Activated CD4-positive, alpha-beta T cell treated with anti-CD3 and anti-CD28 coated beads, Interleukin-2, amount 10 ng/mL, durations not matched to agents 7 days and 5 days (primary cell): ENCODE measurements around the gene ZCCHC7. TPM values are rescaled to one million over a fixed set of nuclear protein-coding genes. Genes with fewer than 3 reads are reported as not detected.

Experiments used
- CTCF ChIA-PET: fragments of 350-600 bp; sonication (Branson Sonifier 250); formaldehyde crosslinking; loops from one replicate; lab custom pipeline; 2021; ENCODE audit warnings: antibody characterized with exemption; lab: Charles Lee
- POLR2A ChIA-PET: fragments of 350-600 bp; sonication (Branson Sonifier 250); formaldehyde crosslinking; loops from one replicate; lab custom pipeline; 2021; ENCODE audit warnings: antibody characterized with exemption; lab: Charles Lee
- DNase-seq: peaks from one replicate; pipeline ENCODE4 v3.0.0-alpha.2; 2020
- H3K27ac Mint-ChIP-seq: one replicate; pipeline ENCODE4 v1.8.0; 2021; ENCODE audit warnings: mild to moderate bottlenecking, moderate library complexity, mixed read lengths
- H3K27me3 Mint-ChIP-seq: one replicate; pipeline ENCODE4 v1.8.0; 2021; ENCODE audit warnings: mixed read lengths
- H3K36me3 Mint-ChIP-seq: one replicate; pipeline ENCODE4 v1.8.0; 2021; ENCODE audit warnings: low read depth, mixed read lengths
- H3K4me1 Mint-ChIP-seq: one replicate; pipeline ENCODE4 v1.8.0; 2021; ENCODE audit warnings: mixed read lengths
- H3K4me3 Mint-ChIP-seq: one replicate; pipeline ENCODE4 v1.8.0; 2021; ENCODE audit warnings: mild to moderate bottlenecking, moderate library complexity, mixed read lengths
- H3K9me3 Mint-ChIP-seq: one replicate; pipeline ENCODE4 v1.8.0; 2021; ENCODE audit warnings: mixed read lengths
- total RNA-seq, 2 experiments: library from RNA; stranded (reverse); gene quantifications; one replicate each; pipeline ENCODE4 v1.2.3, GENCODE V29; 2021

Gene ZCCHC7
- total RNA-seq, 2 experiments from 2014 or later: 22.2 to 24.8 TPM

DNA sequence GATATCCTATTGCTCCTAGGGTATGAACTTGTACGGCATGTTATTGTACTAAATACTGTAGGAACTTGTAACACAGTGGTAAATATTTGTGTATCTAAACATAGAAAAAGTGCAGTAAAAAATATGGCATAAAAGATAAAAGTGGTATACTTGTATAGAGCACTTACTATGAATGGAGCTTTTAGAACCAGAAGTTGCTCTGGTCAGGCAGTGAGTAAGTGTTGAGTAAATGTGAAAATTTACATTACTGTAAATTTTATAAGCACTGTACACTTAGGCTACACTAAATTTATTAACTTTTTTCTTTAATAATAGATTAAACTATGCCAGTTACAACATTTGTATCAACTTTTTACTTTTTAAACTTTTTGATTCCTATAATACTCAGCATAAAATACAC is 109.1 kb downstream of the ZCCHC7 start:
- CTCF ChIA-PET: no interaction called here
- Mint-ChIP-seq H3K9me3 (no peaks in the 10 kb centered on the region), H3K27ac (no peak overlapping the region), H3K4me3 (no peak overlapping the region), H3K27me3 (no peaks in the 10 kb centered on the region), H3K36me3 (peaks cover 8% of the 10 kb centered on the region), H3K4me1 (peaks cover 6% of the 10 kb centered on the region)
- POLR2A ChIA-PET: no interaction called here
- no peak for DNase-seq

- CTCF ChIA-PET: no interaction called here
- Mint-ChIP-seq H3K27ac (no peak overlapping the region), H3K9me3 (no peaks in the 10 kb centered on the region), H3K27me3 (no peaks in the 10 kb centered on the region), H3K4me3 (no peak overlapping the region), H3K4me1 (peaks cover 6% of the 10 kb centered on the region), H3K36me3 (peaks cover 8% of the 10 kb centered on the region)
- DNase-seq: no peak
- POLR2A ChIA-PET: no interaction called here
These were observed 109.6 kb downstream of the ZCCHC7 start for GRCh38 chr9:37229882-37230482.

DNA sequence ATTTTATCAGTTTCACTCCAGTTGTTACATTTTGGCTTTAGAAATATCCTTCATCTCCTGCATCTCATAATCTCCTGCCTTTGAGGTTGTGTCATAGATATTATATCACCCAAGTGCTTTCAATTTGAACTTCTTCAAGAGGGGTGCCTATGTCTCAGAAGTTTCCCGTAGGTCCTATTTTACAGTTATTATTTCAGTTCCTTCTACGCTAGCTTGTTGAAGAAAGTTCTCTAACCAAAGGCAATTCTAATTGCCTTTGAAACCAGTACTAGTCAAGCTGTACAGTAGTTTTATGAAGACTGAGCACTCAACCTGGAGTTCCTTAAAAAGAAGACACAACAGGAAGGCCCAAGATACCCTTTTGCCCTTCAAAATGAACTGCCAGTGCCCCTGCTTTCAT is 116.4 kb downstream of the ZCCHC7 start:
- no peaks in the 10 kb centered on the region for H3K27me3 Mint-ChIP-seq
- no peak for DNase-seq
- peaks cover 6% of the 10 kb centered on the region for H3K4me1 Mint-ChIP-seq
- H3K27ac Mint-ChIP-seq: no peak overlapping the region
- no peaks in the 10 kb centered on the region for H3K9me3 Mint-ChIP-seq
- CTCF ChIA-PET: no interaction called here
- peaks cover 17% of the 10 kb centered on the region for H3K36me3 Mint-ChIP-seq
- no peak overlapping the region for H3K4me3 Mint-ChIP-seq
- POLR2A ChIA-PET: no interaction called here

DNA sequence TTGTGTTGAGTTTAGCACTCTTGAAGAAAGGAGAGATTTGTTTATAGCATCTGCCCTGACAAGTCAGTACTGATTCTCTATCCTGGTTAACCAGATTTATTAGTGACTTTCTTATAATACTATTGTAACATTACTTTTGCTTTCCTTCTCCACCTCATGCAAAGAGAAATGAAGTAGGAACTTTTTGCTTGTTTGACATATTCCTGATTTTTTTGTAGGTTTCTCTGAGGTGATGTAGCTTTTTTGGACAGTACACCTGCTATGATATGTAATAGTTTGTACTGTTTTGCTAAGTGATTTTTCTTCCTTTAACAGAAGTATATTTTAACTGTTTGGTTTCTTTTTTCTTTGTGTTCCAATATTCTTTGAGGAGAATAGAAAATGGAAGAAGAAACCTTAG is 117.7 kb downstream of the ZCCHC7 start:
- ChIA-PET CTCF (no interaction called here), POLR2A (no interaction called here)
- Mint-ChIP-seq H3K9me3 (no peaks in the 10 kb centered on the region), H3K36me3 (peaks cover 17% of the 10 kb centered on the region), H3K4me1 (peaks cover 6% of the 10 kb centered on the region), H3K27ac (no peak overlapping the region), H3K4me3 (no peak overlapping the region), H3K27me3 (no peaks in the 10 kb centered on the region)
- no peak for DNase-seq

- Mint-ChIP-seq H3K4me1 (no peaks in the 10 kb centered on the region), H3K36me3 (peaks cover 10% of the 10 kb centered on the region), H3K4me3 (no peak overlapping the region), H3K9me3 (no peaks in the 10 kb centered on the region), H3K27me3 (no peaks in the 10 kb centered on the region), H3K27ac (no peak overlapping the region)
- CTCF ChIA-PET: no interaction called here
- no peak for DNase-seq
- POLR2A ChIA-PET: no interaction called here
These were observed 119.0 kb downstream of the ZCCHC7 start for GRCh38 chr9:37239224-37239859.

DNA sequence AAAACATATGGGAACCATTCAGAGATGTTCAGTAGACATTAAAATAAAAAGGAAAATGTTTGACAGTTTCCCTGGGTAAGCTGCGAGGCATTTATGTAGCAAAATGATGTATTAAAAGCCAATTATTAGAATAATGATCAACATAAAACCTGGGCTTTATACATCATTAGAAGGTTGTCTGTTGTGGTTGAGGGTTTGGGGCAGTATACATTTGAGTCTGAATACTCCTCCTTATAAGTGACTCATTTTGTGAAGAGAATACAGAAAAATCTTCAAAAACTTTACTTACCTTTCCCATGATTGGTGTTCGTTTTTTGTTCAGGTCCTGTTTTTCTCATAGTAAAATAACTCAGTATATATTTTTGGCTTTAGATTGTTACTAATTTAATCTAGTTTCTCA is 119.5 kb downstream of the ZCCHC7 start:
- Mint-ChIP-seq H3K27ac (no peak overlapping the region), H3K4me3 (no peak overlapping the region), H3K36me3 (peaks cover 10% of the 10 kb centered on the region), H3K9me3 (no peaks in the 10 kb centered on the region), H3K27me3 (no peaks in the 10 kb centered on the region), H3K4me1 (no peaks in the 10 kb centered on the region)
- CTCF ChIA-PET: no interaction called here
- POLR2A ChIA-PET: no interaction called here
- no peak for DNase-seq

DNA sequence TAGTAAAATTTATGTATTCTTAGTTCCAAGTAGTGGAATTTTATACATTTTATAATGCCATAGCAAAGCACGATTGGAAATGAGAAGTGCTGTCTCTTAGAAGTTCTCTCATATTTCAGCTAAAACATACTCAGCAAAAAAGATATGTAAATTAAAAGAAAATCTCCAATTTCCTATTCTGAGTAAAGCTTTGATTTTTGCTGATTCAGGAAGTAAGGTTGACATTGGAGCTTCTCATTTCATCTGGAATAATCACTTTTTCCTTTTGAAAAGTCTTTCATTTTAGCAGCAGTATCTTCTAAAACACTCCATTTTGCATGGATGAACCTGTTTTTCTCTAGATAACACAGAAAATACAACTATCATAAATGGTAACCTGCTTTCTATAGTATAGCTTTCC is 121.0 kb downstream of the ZCCHC7 start:
- no peaks in the 10 kb centered on the region for H3K27me3 Mint-ChIP-seq

GRCh38 chr9:37242089-37242488 is 121.7 kb downstream of the ZCCHC7 start:
- H3K27me3 Mint-ChIP-seq: no peaks in the 10 kb centered on the region
- no peak for DNase-seq
- ChIA-PET CTCF (no interaction called here), POLR2A (no interaction called here)
- H3K36me3 Mint-ChIP-seq: peaks cover 2% of the 10 kb centered on the region
- H3K4me3 Mint-ChIP-seq: no peak overlapping the region
- H3K27ac Mint-ChIP-seq: no peak overlapping the region
- no peaks in the 10 kb centered on the region for H3K4me1 Mint-ChIP-seq
- H3K9me3 Mint-ChIP-seq: no peaks in the 10 kb centered on the region

More for the DNA sequence above, 121.0 kb downstream of the ZCCHC7 start:
- no peak overlapping the region for H3K27ac Mint-ChIP-seq
- CTCF ChIA-PET: no interaction called here
- H3K4me3 Mint-ChIP-seq: no peak overlapping the region
- peaks cover 7% of the 10 kb centered on the region for H3K36me3 Mint-ChIP-seq
- H3K4me1 Mint-ChIP-seq: no peaks in the 10 kb centered on the region
- POLR2A ChIA-PET: no interaction called here
- no peak for DNase-seq
- no peaks in the 10 kb centered on the region for H3K9me3 Mint-ChIP-seq

DNA sequence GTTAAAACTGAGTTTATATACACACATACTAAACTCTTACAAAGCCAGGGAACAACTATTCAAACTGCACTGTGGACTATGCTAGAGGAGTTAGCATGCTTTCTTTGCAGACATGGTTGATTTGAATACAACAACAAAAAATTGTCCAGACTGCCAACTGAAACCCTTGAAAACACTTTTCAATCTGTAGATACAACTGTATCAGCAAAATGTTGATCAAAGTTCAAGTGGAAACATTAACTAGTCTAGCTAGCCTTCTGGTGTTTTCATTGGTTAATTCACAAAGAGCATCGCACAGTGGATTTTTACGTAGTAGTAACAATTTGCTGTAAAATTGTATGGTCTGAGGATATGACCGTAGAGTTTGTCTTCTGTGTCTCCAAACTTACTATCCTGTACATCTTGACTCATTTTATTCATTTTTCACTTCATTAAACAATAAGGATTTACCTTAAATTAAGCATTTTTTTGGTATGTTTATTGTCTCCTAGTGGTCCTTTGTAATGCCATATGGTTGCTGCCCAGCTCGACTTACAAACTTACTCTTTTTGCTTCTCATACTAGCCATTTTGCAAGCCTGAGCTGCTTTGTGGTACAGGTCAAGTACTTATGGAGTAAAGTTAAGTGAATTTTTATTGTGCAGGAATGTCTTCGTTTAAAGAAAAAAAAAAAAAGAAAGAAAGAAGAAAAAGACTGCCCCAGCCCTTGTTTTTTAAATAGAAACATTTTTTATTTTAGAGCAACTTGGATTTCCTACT is 123.4 kb downstream of the ZCCHC7 start:
- no peak overlapping the region for H3K4me3 Mint-ChIP-seq
- CTCF ChIA-PET: no interaction called here
- H3K36me3 Mint-ChIP-seq: peaks cover 1% of the 10 kb centered on the region
- POLR2A ChIA-PET: no interaction called here
- no peak overlapping the region for H3K27ac Mint-ChIP-seq
- no peak for DNase-seq
- H3K4me1 Mint-ChIP-seq: no peaks in the 10 kb centered on the region
- H3K9me3 Mint-ChIP-seq: no peaks in the 10 kb centered on the region
- no peaks in the 10 kb centered on the region for H3K27me3 Mint-ChIP-seq

DNA sequence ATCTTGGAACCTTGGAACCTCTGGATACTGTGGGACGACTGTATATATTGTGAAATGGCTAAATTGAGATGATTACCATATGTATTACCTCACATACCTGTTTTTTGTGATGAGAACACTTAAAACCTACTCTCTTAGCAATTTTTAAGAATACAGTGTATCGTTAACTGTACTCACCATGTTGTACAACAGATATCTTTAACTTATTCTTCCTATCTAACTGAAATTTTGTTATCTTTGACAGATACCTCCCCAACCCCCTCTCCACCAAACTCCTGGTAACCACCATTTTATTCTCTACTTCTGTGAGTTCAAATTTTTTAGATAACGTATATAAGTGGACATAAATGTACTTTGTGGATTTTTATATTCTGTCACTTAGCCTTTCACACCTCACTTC is 126.5 kb downstream of the ZCCHC7 start:
- Mint-ChIP-seq H3K9me3 (peaks cover 2% of the 10 kb centered on the region), H3K36me3 (peaks cover 19% of the 10 kb centered on the region), H3K27me3 (no peaks in the 10 kb centered on the region), H3K4me3 (no peak overlapping the region), H3K27ac (no peak overlapping the region), H3K4me1 (no peaks in the 10 kb centered on the region)
- POLR2A ChIA-PET: no interaction called here
- CTCF ChIA-PET: no interaction called here
- DNase-seq: no peak

DNA sequence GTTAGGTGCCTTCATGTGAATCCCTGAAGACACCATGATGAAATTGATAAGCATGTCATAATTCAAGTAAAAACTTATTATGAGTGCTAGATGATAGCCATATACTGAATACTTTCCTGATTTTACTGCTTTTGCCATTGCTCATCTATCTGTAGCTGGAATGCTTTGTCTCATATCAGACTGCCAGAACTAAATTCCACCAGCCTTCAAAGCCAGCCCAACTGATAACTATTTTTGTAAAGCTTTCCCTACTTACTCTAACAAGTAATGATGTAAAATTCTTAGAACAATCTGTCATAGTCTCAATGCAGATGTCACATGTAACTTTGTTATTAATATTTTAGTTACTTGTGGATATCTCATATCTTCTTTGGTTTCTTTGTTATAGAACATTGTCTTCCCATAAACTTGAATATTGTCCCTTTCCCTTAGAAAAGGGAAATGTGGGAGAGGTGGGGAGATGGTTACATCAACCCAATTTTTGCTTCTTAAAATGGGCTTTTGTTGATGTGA is 128.3 kb downstream of the ZCCHC7 start:
- DNase-seq: no peak
- Mint-ChIP-seq H3K4me3 (no peak overlapping the region), H3K36me3 (peaks cover 29% of the 10 kb centered on the region), H3K4me1 (no peaks in the 10 kb centered on the region), H3K27ac (no peak overlapping the region), H3K9me3 (peaks cover 7% of the 10 kb centered on the region), H3K27me3 (no peaks in the 10 kb centered on the region)
- ChIA-PET POLR2A (no interaction called here), CTCF (no interaction called here)

DNA sequence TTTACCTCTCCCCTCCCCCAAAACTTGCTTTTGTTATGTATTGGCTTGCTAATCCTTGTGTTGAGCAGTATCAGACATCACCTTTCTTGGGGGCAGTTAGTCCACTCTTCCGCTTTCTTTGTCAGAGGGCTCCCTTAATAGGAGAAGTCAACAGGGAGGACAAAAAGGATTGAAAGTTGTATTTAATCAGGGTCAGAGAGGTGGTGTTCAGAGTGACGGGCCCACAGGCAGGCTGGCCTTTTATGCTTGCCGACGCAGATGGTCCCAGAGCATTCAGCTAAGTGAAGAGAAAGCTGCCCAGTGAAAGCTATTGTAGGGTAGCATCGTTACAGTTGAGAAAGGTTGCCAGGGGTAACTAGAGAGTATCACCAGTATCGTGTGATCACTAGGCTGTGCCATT is 131.1 kb downstream of the ZCCHC7 start:
- no peaks in the 10 kb centered on the region for H3K27me3 Mint-ChIP-seq
- peaks cover 7% of the 10 kb centered on the region for H3K9me3 Mint-ChIP-seq
- ChIA-PET CTCF (no interaction called here), POLR2A (no interaction called here)
- no peak for DNase-seq
- no peak overlapping the region for H3K4me3 Mint-ChIP-seq
- H3K4me1 Mint-ChIP-seq: no peaks in the 10 kb centered on the region
- H3K27ac Mint-ChIP-seq: no peak overlapping the region
- peaks cover 38% of the 10 kb centered on the region for H3K36me3 Mint-ChIP-seq

GRCh38 chr9:37253377-37253937 is 133.1 kb downstream of the ZCCHC7 start:
- POLR2A ChIA-PET: no interaction called here
- no peak for DNase-seq
- no peaks in the 10 kb centered on the region for H3K4me1 Mint-ChIP-seq
- peaks cover 7% of the 10 kb centered on the region for H3K9me3 Mint-ChIP-seq
- CTCF ChIA-PET: interaction anchor here (0.7 kb wide), 1 partner anchor 14 kb away, joined by 4 read pairs; no protein-coding TSS in a partner anchor
- H3K4me3 Mint-ChIP-seq: no peak overlapping the region
- H3K27me3 Mint-ChIP-seq: no peaks in the 10 kb centered on the region
- no peak overlapping the region for H3K27ac Mint-ChIP-seq
- H3K36me3 Mint-ChIP-seq: peaks cover 41% of the 10 kb centered on the region
